Forelimb muscle (tissue), 1 donor: ENCODE results near the gene ALOX12B. TPM values are rescaled to one million over a fixed set of nuclear protein-coding genes. Genes with fewer than 3 reads are reported as not detected.
"Not testable (repeated sequence)": the region's sequence is repeated elsewhere in the genome, so short reads cannot be mapped to it uniquely, and the experiment has no call there.

Experiments used
- DNase-seq: peaks from one replicate; pipeline ENCODE4 v3.0.0-alpha.2; 2013; ENCODE audit warnings: low read depth
- polyA plus RNA-seq: library from polyadenylated mRNA; unstranded; fragments of 120-200 nt; gene quantifications from one replicate; pipeline ENCODE4 v1.2.1, GENCODE V29; 2013; ENCODE audit not compliant: insufficient read length

The ALOX12B gene
- polyA plus RNA-seq, 1 donor = not detected

DNA sequence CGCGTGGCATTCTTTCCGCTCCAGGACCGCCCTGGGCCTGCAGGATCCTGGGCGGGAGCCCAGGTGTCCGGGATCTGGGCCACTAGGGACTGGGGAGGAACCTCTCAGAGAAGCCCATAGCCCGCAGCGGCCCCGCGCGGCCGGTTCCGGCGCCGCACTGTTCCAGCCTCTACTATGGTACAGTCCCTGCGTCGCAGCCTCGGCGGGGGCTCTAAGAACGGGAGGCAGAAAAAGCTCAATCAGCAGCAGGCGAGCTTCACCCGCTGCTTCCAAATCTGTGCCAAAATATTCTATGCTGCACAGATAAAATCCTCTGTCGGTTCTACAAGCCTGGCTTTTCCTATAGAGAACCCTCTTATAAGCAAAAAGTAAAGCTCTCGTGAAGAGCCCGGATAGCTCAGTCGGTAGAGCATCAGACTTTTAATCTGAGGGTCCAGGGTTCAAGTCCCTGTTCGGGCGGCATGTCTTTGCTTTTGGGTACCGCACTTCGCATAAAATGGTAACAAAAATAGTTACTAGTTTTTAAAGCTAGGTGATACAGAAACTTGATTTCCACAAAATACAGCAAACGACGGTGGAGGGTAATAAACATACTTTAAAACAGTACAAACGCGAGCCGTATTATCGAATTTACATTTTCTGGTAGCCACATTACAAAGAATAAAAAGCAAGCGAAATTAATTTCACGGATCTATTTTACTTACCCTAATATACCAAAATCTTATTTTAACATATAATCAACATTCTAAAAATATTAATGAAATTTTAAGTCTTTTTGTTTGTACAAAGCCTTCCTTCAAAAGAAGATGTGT, 31.5 kb upstream of the ALOX12B start:
- no peak for DNase-seq

- no peak for DNase-seq
These were observed 30.7 kb upstream of the ALOX12B start, which contains the start of gene ALOXE3 for GRCh38 chr17:8117980-8118768. Gene ALOXE3 (minus strand): TSS chr17:8118514. CDS start chr17:8117990, 524 bp downstream.

DNA sequence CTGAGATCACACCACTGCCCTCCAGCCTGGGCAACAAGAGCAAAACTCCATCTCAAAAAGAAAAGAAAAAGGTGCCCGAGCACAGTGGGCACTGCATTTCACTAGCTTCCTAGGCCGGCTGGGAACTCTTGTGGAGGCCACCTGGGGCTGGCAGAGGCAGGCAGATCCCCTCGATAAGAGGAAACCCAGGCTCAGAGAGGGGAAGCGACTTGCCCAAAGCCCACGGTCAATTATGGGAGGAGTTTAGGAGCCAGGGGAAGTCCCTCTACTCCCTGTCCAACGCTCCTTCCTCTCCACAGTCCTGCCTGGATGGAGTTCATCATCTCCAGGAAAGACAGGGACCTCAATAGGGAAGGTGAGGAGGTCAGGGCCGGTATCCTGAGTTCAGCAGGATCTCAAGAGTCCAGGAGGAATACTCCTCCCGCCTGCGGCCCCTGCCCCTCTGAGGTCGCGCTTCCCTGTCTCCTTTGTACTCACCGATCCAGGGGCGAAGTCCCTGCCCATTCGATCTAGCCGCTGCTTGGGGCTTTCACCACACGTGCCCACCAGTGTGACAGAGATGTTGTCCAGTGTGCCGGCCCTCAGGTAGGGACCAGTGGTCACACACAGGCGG, 30.0 kb upstream of the ALOX12B start:
- no peak for DNase-seq

- no peak for DNase-seq
These were observed 29.3 kb upstream of the ALOX12B start for GRCh38 chr17:8116776-8117175.

- no peak for DNase-seq
These were observed 23.4 kb upstream of the ALOX12B start for GRCh38 chr17:8110907-8111306.

DNA sequence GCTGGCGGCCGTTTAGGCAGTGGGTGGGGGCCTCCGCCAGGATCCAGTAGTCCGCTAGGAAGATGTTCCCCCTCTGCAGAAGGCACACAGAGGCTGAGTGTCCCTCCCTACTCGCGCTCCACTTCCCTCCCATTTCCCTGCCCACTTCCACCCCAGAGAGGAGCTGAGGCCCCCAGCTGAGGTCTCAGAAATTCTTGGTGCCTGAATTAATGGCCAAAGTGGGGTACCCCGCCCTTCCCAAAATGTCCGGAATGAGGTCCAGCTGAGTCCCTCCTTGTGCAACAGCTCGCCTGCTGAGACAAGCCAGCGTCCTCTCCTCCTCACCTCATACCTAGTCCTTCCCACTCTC, 22.9 kb upstream of the ALOX12B start:
- no peak for DNase-seq

GRCh38 chr17:8109661-8110455, 22.3 kb upstream of the ALOX12B start:
- DNase-seq = no peak

DNA sequence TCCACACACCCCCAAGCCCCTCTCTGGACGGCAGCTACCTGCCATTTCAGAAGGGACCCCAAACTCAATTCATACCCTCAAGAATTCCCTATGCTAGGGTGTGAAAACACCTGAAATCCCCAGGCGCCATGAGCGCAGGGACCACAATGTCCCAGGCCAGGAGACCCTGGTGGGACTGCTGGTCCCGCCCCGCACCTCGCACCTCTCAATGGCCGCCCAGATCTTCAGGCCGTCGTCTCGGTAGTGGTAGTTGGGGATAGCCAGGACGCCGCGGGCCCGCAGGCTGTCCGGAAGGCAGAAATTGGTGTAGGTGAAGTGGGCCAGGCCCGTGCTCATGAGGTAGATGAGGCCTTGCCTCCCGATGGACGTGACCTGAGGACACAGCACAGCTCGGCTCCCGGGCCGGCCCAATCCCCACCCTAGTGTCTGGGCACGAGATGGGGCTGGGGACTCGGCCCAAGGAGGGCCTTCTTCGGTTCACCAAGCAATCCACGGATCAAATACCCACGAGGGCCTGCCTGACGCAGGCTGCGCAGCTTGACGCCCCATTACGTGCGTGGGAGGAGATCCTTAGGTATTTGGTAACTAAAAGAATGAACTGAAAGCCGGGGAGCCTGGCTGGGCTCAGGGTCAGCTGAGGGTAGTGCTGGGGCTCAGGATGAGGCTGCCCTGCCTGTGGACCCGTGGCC, 21.6 kb upstream of the ALOX12B start:
- DNase-seq = no peak

DNA sequence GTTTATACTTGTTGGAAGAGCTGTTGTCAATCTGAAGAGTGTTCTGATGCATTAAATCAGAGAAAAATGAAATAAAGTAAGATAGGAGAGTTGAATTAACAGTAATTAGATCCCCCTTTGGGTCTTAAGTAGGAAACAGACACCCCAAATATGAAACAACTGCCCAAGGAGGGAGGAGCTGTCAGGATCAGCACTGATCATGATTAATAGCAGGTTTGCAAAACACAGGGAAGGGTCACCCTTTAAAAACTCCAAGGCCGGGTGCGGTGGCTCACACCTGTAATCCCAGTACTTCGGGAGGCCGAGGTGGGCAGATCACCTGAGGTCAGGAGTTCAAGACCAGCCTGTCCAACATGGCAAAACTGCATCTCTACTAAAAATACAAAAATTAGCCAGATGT, 19.5 kb upstream of the ALOX12B start:
- not testable (repeated sequence) for DNase-seq

DNA sequence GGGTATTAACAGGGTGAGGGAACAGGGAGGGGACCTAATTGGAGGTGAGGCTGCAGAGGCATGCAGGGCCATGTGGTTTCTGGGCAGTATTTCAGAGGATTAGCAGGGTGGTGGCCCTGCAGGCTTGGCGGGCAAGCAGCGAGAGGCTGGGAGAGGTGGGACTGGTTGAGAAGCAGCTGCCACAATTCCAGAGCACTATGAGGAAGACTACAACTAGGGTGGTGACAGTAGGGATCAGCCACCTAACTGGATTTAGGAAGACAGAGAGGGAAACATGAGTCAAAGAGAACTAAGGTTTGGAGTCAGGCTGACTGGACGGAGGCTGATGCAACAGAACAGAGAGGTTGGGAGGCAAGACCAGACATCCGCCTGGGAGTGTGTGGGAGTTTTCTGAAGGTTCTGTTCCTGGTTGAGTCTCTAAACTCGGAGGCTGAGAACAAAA, 18.5 kb upstream of the ALOX12B start:
- DNase-seq = no peak

- DNase-seq = no peak
These were observed 17.4 kb upstream of the ALOX12B start for GRCh38 chr17:8104911-8105310.

DNA sequence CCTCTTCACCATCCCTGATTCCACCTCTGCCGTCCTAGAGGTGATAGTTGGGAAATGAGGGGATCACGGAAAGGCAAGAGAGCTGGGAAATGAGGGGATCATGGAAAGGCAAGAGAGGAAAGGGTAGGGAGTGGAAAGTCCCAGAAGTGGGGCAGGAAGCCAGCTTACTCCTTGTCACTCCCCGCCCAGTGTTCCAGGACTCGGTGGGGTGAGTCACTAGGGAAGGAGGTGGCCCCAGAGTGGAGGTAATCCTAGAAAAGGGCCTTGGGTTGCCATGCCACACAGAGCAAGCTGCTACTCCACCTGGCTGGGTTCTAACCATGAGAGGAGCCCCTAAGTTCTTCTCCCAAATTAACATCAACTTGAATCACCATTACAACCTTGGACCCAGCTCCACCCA, 16.0 kb upstream of the ALOX12B start:
- DNase-seq = no peak

DNA sequence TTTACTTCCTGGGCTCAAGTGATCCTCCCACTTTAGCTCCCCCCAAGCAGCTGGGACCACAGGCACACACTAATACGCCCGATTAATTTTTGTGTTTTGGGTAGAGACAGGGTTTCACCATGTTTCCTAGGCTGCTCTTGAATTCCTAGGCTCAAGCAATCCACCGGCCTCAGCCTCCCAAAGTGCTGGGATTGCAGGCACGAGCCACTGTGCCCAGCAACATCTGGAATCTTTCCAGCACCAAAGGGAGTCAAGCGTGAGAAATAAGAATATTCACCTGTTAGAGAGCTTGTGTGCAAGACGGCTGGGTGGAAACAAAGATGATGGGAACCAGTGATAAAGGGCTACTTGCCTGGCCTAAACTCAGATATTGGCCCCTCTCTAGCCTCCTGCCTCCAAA, 14.2 kb upstream of the ALOX12B start:
- no peak for DNase-seq

GRCh38 chr17:8100763-8101162, 13.2 kb upstream of the ALOX12B start:
- no peak for DNase-seq

DNA sequence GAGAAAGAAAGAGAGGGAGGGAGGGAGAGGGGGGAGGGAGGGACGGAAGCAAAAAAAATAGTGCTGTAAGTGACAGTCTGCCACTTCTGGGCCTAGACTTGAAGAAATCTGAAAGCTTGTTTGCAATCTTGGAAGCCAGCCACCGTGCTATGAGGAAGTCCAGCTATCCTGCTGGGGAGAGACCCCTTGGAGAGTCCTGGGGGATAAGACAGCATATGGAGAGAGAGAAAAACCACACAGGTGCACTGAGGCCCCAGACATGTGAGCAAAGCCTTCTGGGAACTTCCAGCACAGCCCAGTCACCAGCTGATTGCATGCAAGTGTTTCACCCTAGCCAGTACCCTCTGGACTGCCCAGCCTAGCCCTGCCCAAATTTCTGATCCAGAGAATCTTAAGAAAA, 12.6 kb upstream of the ALOX12B start:
- no peak for DNase-seq

- DNase-seq = no peak
These were observed 9.0 kb upstream of the ALOX12B start for GRCh38 chr17:8096541-8096940.

GRCh38 chr17:8095361-8095760, 7.8 kb upstream of the ALOX12B start:
- no peak for DNase-seq

DNA sequence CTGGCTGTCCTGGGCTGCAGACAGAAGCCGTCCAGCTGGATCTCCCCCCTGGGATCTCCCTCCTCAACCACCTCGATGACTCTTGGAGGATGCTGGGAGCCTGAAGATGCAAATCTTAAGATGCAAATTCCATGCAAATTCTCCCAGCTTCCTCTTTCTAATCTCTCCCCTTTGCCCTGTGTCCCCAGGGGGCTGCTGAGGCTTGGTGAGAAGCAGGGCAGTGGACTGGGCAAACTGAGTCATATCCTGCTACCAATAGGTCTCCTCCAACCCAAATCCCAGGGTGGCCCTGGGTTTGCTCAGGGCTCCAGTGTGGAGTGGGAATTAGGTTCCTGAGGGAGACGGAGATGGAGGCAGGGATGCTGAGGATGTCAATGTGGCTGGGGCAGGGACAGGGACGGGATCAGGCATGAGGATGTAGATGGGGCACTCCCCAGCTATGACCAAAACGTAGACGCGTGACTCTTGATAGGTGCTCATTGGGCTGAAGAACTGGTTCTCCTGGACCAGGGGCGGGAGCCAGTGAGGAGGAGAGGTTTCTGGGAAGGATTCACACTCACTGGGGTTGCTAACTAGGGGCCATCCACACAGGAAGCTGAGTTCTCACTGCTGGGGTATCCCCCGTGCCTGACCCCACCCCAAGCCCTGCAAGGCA, 3.6 kb upstream of the ALOX12B start:
- no peak for DNase-seq

DNA sequence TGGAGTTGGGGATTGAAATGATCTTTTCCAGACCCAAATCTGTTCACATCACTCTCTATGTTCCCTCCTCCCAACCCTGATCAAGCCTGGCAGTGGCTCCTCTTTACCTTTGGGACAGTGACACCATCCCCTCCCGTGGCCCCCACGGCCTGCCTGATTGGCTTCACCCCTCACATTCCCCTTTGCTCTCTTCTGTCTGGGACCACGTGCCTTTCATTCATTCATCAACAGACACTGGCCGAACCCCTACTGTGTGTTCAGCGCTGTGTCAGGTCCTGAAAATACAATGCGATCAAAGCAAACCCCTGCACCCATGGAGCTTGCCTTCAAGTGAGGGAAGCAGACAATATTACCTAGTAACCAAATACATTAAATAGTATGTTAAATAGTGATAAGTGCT, 2.2 kb upstream of the ALOX12B start:
- no peak for DNase-seq

- no peak for DNase-seq
These were observed 375 bp upstream of the ALOX12B start for GRCh38 chr17:8087952-8088230.

GRCh38 chr17:8084250-8084649, 3.3 kb downstream of the ALOX12B start:
- no peak for DNase-seq
